Lower lobe of right lung (tissue), 2 donors: ENCODE data around the gene SLC15A3. TPM values are rescaled to one million over a fixed set of nuclear protein-coding genes. Genes with fewer than 3 reads are reported as not detected.

Source experiments
- ATAC-seq, 2 donors: fragments of 200-7000 bp; cut with Tn5 transposase; one replicate each; pipeline ENCODE4 v1.9.1; 2020 to 2022; ENCODE audit warnings: mild to moderate bottlenecking in 2 of 2, moderate library complexity in 2 of 2
- DNase-seq: peaks from one replicate; pipeline ENCODE4 v3.0.0-alpha.2; 2020
- H3K27ac ChIP-seq: fragments of 200-600 bp; one replicate; pipeline ENCODE4 v1.8.0; 2022
- H3K27me3 ChIP-seq: fragments of 200-600 bp; one replicate; pipeline ENCODE4 v1.8.0; 2022; ENCODE audit warnings: low read depth
- H3K36me3 ChIP-seq: fragments of 200-600 bp; one replicate; pipeline ENCODE4 v1.8.0; 2022; ENCODE audit warnings: mild to moderate bottlenecking
- H3K4me1 ChIP-seq: fragments of 200-600 bp; one replicate; pipeline ENCODE4 v1.8.0; 2022
- H3K4me3 ChIP-seq: fragments of 200-600 bp; one replicate; pipeline ENCODE4 v1.8.0; 2022; ENCODE audit warnings: mild to moderate bottlenecking
- H3K9me3 ChIP-seq: fragments of 200-600 bp; one replicate; pipeline ENCODE4 v1.8.0; 2022
- CTCF ChIP-seq: fragments of 200-600 bp; IDR thresholded peaks from one replicate; pipeline ENCODE4 v1.8.0; 2022; ENCODE audit warnings: antibody characterized with exemption, mild to moderate bottlenecking
- intact Hi-C: fragments of 100-400 bp; cut with DNase I; formaldehyde crosslinking; loops from one replicate; pipeline ENCODE4 v1.11.0; 2022
- total RNA-seq: library from RNA; stranded (reverse); fragmentation: NEBNext Ultra II Directional; extraction: Animal tissue kit (Norgen Biotek cat#: 25700); gene quantifications from one replicate; pipeline ENCODE4 v1.2.1, GENCODE V29; 2021
- donor health status: DM: no; HTN: yes; CAD: no; lungs with severe emphysema.

SLC15A3 gene
- total RNA-seq, 1 donor from 2014 or later: 199 TPM

- peak overlapping the region; percentile 75 for H3K27ac ChIP-seq
- TF ChIP-seq CTCF: no peak
- peaks cover 12% of the 10 kb centered on the region for H3K4me1 ChIP-seq
- peaks cover 50% of the 10 kb centered on the region for H3K36me3 ChIP-seq
- no peaks in the 10 kb centered on the region for H3K27me3 ChIP-seq
- H3K4me3 ChIP-seq: no peak overlapping the region
- no peak for DNase-seq
- H3K9me3 ChIP-seq: no peaks in the 10 kb centered on the region
- intact Hi-C loops: no loop called here
- ATAC-seq: no peak
Measured at GRCh38 chr11:60936467-60937143, 15.4 kb downstream of the SLC15A3 start.

GRCh38 chr11:60935676-60936442 is 16.1 kb downstream of the SLC15A3 start:
- intact Hi-C loops: no loop called here
- Histone ChIP-seq H3K27me3 (no peaks in the 10 kb centered on the region), H3K36me3 (peaks cover 43% of the 10 kb centered on the region), H3K27ac (peak overlapping the region; percentile 75), H3K9me3 (no peaks in the 10 kb centered on the region), H3K4me3 (no peak overlapping the region), H3K4me1 (peaks cover 12% of the 10 kb centered on the region)
- TF ChIP-seq CTCF: no peak
- DNase-seq (no peak), ATAC-seq (no peak)

GRCh38 chr11:60934790-60935605 is 17.0 kb downstream of the SLC15A3 start:
- H3K36me3 ChIP-seq: peaks cover 34% of the 10 kb centered on the region
- no peak overlapping the region for H3K27ac ChIP-seq
- no peaks in the 10 kb centered on the region for H3K27me3 ChIP-seq
- TF ChIP-seq CTCF: no peak
- ATAC-seq (no peak), DNase-seq (no peak)
- no peak overlapping the region for H3K4me3 ChIP-seq
- H3K9me3 ChIP-seq: no peaks in the 10 kb centered on the region
- intact Hi-C loops: no loop called here
- peaks cover 12% of the 10 kb centered on the region for H3K4me1 ChIP-seq

GRCh38 chr11:60934124-60934789 is 17.7 kb downstream of the SLC15A3 start:
- intact Hi-C loops: no loop called here
- no peak overlapping the region for H3K27ac ChIP-seq
- DNase-seq: no peak
- no peaks in the 10 kb centered on the region for H3K27me3 ChIP-seq
- TF ChIP-seq CTCF: no peak
- peaks cover 12% of the 10 kb centered on the region for H3K4me1 ChIP-seq
- ATAC-seq: no peak
- peaks cover 27% of the 10 kb centered on the region for H3K36me3 ChIP-seq
- no peaks in the 10 kb centered on the region for H3K9me3 ChIP-seq
- H3K4me3 ChIP-seq: no peak overlapping the region
